HepG2 (cell line): ENCODE measurements around the gene EXOSC7. TPM values are rescaled to one million over a fixed set of nuclear protein-coding genes. Genes with fewer than 3 reads are reported as not detected.

Source experiments
- ATAC-seq: fragments of 200-7000 bp; cut with Tn5 transposase; 3 replicates; pipeline ENCODE4 v1.9.1; 2020; ENCODE audit warnings: mild to moderate bottlenecking, moderate library complexity
- BruUV-seq: library from RNA; stranded (reverse); fragments of 400-500 nt; replicated peaks from 2 replicates; lab custom pipeline; 2021; lab: Mats Ljungman, UMichigan
- CTCF ChIA-PET: fragments of 300-600 bp; formaldehyde crosslinking; extraction: SDS; loops from one replicate; lab custom pipeline; 2021; ENCODE audit warnings: low total read pairs, inconsistent platforms, low intra/inter-chr PET ratio; lab: Yijun Ruan, JAX
- POLR2A ChIA-PET: fragments of 350-600 bp; sonication (Branson Sonifier 250); formaldehyde crosslinking; loops from one replicate; lab custom pipeline; 2020; ENCODE audit warnings: antibody characterized with exemption, inconsistent platforms; lab: Yijun Ruan, JAX
- DNase-seq: peaks from one replicate; pipeline ENCODE4 v3.0.0-alpha.2; 2015; ENCODE audit warnings: low spot score
- FAIRE-seq: peaks from 3 replicates; lab custom pipeline; 2011; peaks lifted over from hg19 to GRCh38; lab: Jason Lieb, UNC
- H2AFZ ChIP-seq: one replicate; pipeline ENCODE4 v1.6.1; 2011; ENCODE audit warnings: low read length, inconsistent platforms
- H3K27ac ChIP-seq: fragments of 300-600 bp; 3 replicates; pipeline ENCODE4 v1.8.0; 2011; ENCODE audit warnings: mixed run types, mild to moderate bottlenecking, mixed read lengths, low read length, inconsistent platforms; ENCODE audit not compliant: insufficient read depth; ENCODE audit errors: extremely low read length
- H3K27me3 ChIP-seq, 2 experiments: fragments of 200-600 bp in 1 of 2; 2 replicates in 1 of 2; 3 replicates in 1 of 2; pipeline versions ENCODE4 v1.6.0 to v1.8.0; 2011; ENCODE audit warnings: low read length in 2 of 2, mild to moderate bottlenecking in 2 of 2, moderate library complexity in 2 of 2, inconsistent platforms in 1 of 2; ENCODE audit not compliant: insufficient read depth in 2 of 2, control insufficient read depth in 1 of 2
- H3K36me3 ChIP-seq, 2 experiments: fragments of 200-600 bp in 1 of 2; replicated peaks in 1 of 2; 2 replicates in 1 of 2; 3 replicates in 1 of 2; pipeline versions ENCODE4 v1.5.1 to v1.8.0; 2011; ENCODE audit warnings: low read length in 2 of 2, inconsistent platforms in 1 of 2; ENCODE audit not compliant: insufficient read depth in 2 of 2, control insufficient read depth in 1 of 2
- H3K4me1 ChIP-seq: 2 replicates; pipeline ENCODE4 v1.5.1; 2012; ENCODE audit warnings: low read length, inconsistent platforms; ENCODE audit not compliant: insufficient read depth
- H3K4me2 ChIP-seq: 2 replicates; pipeline ENCODE4 v1.6.0; 2011; ENCODE audit warnings: low read depth, low read length, inconsistent platforms
- H3K4me3 ChIP-seq, 3 experiments: fragments of 200-600 bp in 1 of 3; sonication (generic), shearing (Covaris generic) in 1 of 3; replicated peaks in 1 of 3; 2 replicates each; pipeline ENCODE4 v1.5.1; 2011 to 2016; ENCODE audit warnings: low read length in 3 of 3, inconsistent platforms in 2 of 3, low read depth in 2 of 3, mild to moderate bottlenecking in 2 of 3, control low read depth in 1 of 3, mixed read lengths in 1 of 3; ENCODE audit not compliant: insufficient read depth in 1 of 3
- H3K79me2 ChIP-seq: one replicate; pipeline ENCODE4 v1.6.1; 2011; ENCODE audit warnings: low read length, inconsistent platforms; ENCODE audit not compliant: insufficient read depth
- H3K9ac ChIP-seq: 2 replicates; pipeline ENCODE4 v1.6.0; 2011; ENCODE audit warnings: mild to moderate bottlenecking, low read depth, low read length, inconsistent platforms; ENCODE audit not compliant: insufficient read depth
- H3K9me3 ChIP-seq: 2 replicates; pipeline ENCODE4 v1.5.1; 2012; ENCODE audit warnings: mild to moderate bottlenecking, low read length
- H4K20me1 ChIP-seq: 2 replicates; pipeline ENCODE4 v1.6.0; 2011; ENCODE audit warnings: inconsistent platforms, mild to moderate bottlenecking, low read length, moderate library complexity; ENCODE audit not compliant: insufficient read depth
- FOSL2 ChIP-seq: sonication (generic); formaldehyde crosslinking; IDR thresholded peaks from 2 replicates; pipeline ENCODE4 v1.4.0; 2020; ENCODE audit warnings: missing genetic modification reagents
- KAT7 ChIP-seq: IDR thresholded peaks from 2 replicates; pipeline ENCODE4 v1.6.1; 2018; ENCODE audit warnings: borderline replicate concordance, missing compliant biosample characterization
- in situ Hi-C: cut with HindIII; loops from 2 replicates; pipeline ENCODE4 v1.10.0; 2017; ENCODE audit warnings: low pct_unique_long_range_greater_than_20kb; ENCODE audit not compliant: extremely low pct_ligation_motif_present
- intact Hi-C: fragments of 100-400 bp; cut with micrococcal nuclease; formaldehyde crosslinking; loops from one replicate; pipeline ENCODE4 v1.10.0; 2022; ENCODE audit not compliant: unreplicated experiment
- polyA plus RNA-seq, 8 experiments: library from polyadenylated mRNA; depleted of rRNA in 3 of 8; stranded (reverse) in 7 of 8; unstranded in 1 of 8; fragments of >200 nt; fragmentation: Illumina TruSeq in 4 of 8; extraction: Trizol in 4 of 8; gene quantifications; 2 replicates each; pipeline versions ENCODE4 v1.2.1 to v1.2.3, GENCODE V29; 2011 to 2016; ENCODE audit warnings: low read depth in 4 of 8, missing spikeins in 1 of 8, mixed read lengths in 1 of 8; ENCODE audit not compliant: insufficient read depth in 1 of 8
- total RNA-seq, 5 experiments: library from RNA; depleted of rRNA; stranded (reverse); fragments of >200 nt; fragmentation: Illumina TruSeq; extraction: Trizol; gene quantifications; 2 replicates each; pipeline ENCODE4 v1.2.3, GENCODE V29; 2016; ENCODE audit warnings: low read depth in 1 of 5
- TF ChIP-seq, protein P1 (sequence below): sonication (generic); formaldehyde crosslinking; IDR thresholded peaks from 2 replicates; pipeline ENCODE4 v1.4.0; 2020; ENCODE audit warnings: missing genetic modification reagents, borderline replicate concordance
- TF ChIP-seq, protein P2 (sequence below): sonication (generic); formaldehyde crosslinking; IDR thresholded peaks from 2 replicates; pipeline ENCODE4 v1.8.0; 2022; ENCODE audit warnings: mild to moderate bottlenecking, missing genetic modification reagents; ENCODE audit not compliant: insufficient replicate concordance

The EXOSC7 gene
- total and polyA plus RNA-seq, 2 of the 13 experiments (the other 11 are each of a cell fraction or from before 2014, with no cell fraction given), result 68.3 to 74.7 TPM

DNA sequence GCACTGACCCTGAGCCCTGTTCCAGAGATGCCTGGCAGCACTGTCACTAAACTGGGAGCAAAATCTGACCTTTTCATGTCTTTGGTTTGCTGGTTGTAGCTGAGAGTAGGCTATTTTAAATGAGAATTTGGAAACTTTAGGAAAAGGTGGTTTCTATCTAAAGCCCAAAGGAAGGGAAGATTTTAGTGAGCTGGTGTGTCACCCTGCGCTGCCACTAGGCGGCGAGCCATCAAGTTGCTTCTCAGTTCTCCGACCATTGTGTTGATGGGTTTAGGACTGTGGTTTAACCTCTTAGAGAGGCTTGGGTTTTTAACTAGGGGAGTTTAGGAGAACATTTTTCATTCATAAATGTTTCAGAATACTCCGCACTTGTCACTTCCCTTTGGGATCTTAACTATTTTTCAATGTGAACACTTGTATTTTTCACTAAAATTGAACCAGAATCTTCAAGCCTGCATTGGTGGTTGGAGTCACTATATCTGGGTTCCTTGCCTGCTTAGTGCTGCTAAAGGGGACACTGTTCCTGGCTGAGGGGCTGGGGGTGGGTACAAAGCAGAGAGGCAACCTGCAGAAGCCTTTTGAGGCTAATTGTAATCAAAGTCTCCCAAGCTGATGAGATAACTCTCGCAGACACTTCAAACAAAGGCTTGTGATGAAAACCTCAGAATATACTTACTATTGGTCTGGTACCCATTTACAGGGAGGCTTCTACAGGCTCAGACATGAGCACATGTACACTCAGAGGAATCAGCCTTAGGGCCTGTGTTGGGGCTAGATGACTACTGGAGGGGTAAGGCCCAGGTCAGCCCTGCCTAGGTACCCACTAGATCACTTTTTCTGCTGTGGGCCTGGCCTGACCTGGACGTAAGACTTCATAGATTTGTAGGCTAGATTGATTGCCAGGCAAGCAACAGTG lies 16.8 kb downstream of the EXOSC7 start (continued):
- TF ChIP-seq, protein P1, sequence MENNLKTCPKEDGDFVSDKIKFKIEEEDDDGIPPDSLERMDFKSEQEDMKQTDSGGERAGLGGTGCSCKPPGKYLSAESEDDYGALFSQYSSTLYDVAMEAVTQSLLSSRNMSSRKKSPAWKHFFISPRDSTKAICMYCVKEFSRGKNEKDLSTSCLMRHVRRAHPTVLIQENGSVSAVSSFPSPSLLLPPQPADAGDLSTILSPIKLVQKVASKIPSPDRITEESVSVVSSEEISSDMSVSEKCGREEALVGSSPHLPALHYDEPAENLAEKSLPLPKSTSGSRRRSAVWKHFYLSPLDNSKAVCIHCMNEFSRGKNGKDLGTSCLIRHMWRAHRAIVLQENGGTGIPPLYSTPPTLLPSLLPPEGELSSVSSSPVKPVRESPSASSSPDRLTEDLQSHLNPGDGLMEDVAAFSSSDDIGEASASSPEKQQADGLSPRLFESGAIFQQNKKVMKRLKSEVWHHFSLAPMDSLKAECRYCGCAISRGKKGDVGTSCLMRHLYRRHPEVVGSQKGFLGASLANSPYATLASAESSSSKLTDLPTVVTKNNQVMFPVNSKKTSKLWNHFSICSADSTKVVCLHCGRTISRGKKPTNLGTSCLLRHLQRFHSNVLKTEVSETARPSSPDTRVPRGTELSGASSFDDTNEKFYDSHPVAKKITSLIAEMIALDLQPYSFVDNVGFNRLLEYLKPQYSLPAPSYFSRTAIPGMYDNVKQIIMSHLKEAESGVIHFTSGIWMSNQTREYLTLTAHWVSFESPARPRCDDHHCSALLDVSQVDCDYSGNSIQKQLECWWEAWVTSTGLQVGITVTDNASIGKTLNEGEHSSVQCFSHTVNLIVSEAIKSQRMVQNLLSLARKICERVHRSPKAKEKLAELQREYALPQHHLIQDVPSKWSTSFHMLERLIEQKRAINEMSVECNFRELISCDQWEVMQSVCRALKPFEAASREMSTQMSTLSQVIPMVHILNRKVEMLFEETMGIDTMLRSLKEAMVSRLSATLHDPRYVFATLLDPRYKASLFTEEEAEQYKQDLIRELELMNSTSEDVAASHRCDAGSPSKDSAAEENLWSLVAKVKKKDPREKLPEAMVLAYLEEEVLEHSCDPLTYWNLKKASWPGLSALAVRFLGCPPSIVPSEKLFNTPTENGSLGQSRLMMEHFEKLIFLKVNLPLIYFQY, result no peak
- TF ChIP-seq, protein P2, sequence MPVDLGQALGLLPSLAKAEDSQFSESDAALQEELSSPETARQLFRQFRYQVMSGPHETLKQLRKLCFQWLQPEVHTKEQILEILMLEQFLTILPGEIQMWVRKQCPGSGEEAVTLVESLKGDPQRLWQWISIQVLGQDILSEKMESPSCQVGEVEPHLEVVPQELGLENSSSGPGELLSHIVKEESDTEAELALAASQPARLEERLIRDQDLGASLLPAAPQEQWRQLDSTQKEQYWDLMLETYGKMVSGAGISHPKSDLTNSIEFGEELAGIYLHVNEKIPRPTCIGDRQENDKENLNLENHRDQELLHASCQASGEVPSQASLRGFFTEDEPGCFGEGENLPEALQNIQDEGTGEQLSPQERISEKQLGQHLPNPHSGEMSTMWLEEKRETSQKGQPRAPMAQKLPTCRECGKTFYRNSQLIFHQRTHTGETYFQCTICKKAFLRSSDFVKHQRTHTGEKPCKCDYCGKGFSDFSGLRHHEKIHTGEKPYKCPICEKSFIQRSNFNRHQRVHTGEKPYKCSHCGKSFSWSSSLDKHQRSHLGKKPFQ, result no peak

DNA sequence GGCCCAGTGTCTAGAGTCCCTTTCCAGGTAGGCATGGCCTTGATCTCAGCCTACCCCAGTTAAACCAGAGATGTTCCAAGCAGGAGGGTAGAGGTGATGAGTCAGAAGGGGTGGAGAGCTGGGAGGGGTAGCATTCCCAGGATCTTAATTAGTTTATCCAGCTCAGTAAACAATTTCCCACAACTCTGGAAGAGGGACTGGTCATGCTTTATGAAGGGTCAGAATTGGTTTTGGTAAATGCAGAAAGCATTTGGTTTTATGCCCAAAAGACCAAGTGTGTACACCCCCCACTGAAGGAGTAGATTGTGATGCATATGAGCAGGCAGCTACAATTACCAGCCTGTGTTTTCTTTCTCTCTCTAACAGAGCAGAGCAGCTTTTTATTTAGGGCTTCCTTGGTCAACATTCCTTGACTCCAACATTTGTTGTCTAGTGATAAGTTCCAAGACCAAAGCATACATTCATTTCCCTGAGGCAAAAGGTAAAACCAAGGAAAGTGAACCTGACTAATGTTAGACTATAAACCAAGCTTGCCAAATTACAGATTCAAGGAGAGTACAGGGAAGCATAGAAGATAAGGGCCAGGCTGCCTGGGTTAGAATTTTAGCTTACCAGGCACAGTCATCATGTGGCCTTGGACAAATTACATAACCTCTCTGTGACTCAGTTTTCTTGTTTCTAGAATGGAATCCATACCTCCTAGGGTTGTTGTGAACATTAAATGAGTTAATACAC lies 17.6 kb downstream of the EXOSC7 start:
- no peak overlapping the region for H3K4me3 ChIP-seq
- TF ChIP-seq FOSL2 (CRISPR knock-in tag) (peak; percentile 71), KAT7 (CRISPR knock-in tag) (no peak)
- CTCF ChIA-PET, result no interaction called here
- no peaks in the 10 kb centered on the region for H3K9me3 ChIP-seq
- no peak overlapping the region for H3K4me2 ChIP-seq
- POLR2A ChIA-PET, result interaction anchor here (1.9 kb wide), 1 partner anchor 18 kb away, joined by 6 read pairs; the partner anchor contains the start of genes EXOSC7 and ZDHHC3
- H4K20me1 ChIP-seq, result peaks cover under 1% of the 10 kb centered on the region
- H3K36me3 ChIP-seq, result peaks cover 28 to 86% of the 10 kb centered on the region in 2 experiments
- no peak overlapping the region for H2AFZ ChIP-seq
- peaks cover 15% of the 10 kb centered on the region for H3K79me2 ChIP-seq
- in situ Hi-C loops (no loop called here), intact Hi-C loops (no loop called here)
- H3K9ac ChIP-seq, result no peak overlapping the region
- no peaks in the 10 kb centered on the region for H3K27me3 ChIP-seq
- BruUV-seq, result no TSS peak
- H3K27ac ChIP-seq, result no peak overlapping the region
- DNase-seq (peak; percentile 38), ATAC-seq (peak; percentile 39), FAIRE-seq (no peak)
- peaks cover 38% of the 10 kb centered on the region for H3K4me1 ChIP-seq
